GM12878 (cell line): ENCODE measurements around the gene NT5DC3.

Source experiments
- CTCF ChIP-seq, 3 experiments: IDR thresholded peaks in 2 of 3; conservative IDR thresholded peaks in 1 of 3; 2 replicates each; pipeline ENCODE4 v1.5.1; 2011; ENCODE audit warnings: low read depth in 3 of 3, low read length in 3 of 3, mild to moderate bottlenecking in 3 of 3, control low read depth in 2 of 3, moderate library complexity in 2 of 3, inconsistent platforms in 1 of 3, mixed read lengths in 1 of 3; ENCODE audit not compliant: control insufficient read depth in 2 of 3, insufficient read depth in 1 of 3; ENCODE audit errors: extremely low read depth in 1 of 3
- EED ChIP-seq: sonication (generic); IDR thresholded peaks from 2 replicates; pipeline ENCODE4 v1.6.1; 2016; ENCODE audit warnings: antibody characterized with exemption, low read depth
- ETV6 ChIP-seq, 2 experiments: fragments of 450-650 bp in 1 of 2; IDR thresholded peaks in 1 of 2; conservative IDR thresholded peaks in 1 of 2; 2 replicates each; pipeline ENCODE4 v1.6.1; 2014; ENCODE audit warnings: antibody characterized with exemption in 1 of 2, borderline replicate concordance in 1 of 2, low read depth in 1 of 2, mild to moderate bottlenecking in 1 of 2, moderate library complexity in 1 of 2
- EZH2 ChIP-seq: IDR thresholded peaks from 2 replicates; pipeline ENCODE4 v1.6.1; 2012; ENCODE audit warnings: low read depth, mild to moderate bottlenecking, control low read depth, inconsistent platforms, low read length, borderline replicate concordance; ENCODE audit not compliant: control insufficient read depth
- FOS ChIP-seq: IDR thresholded peaks from 3 replicates; pipeline ENCODE4 v1.6.1; 2011; ENCODE audit warnings: borderline replicate concordance; ENCODE audit not compliant: insufficient read length; ENCODE audit errors: extremely low read depth
- NRF1 ChIP-seq: conservative IDR thresholded peaks from 2 replicates; pipeline ENCODE4 v1.6.1; 2011; ENCODE audit warnings: mild to moderate bottlenecking, low read depth, low read length, improper control_type of control experiment
- SIN3A ChIP-seq: IDR thresholded peaks from 2 replicates; pipeline ENCODE4 v1.6.1; 2012; ENCODE audit warnings: low read depth, low read length, improper control_type of control experiment

GRCh38 chr12:103820881-103821489, 20.0 kb downstream of the NT5DC3 start:
- TF ChIP-seq CTCF (IDR thresholded peaks at IDR 0.05 in 2 of 3, conservative IDR thresholded peaks at IDR 0.05 in 1 of 3; ENCODE audit: control insufficient read depth in 2 of 3, extremely low read depth in 1 of 3, insufficient read depth in 1 of 3, low read depth in 3 of 3, low read length in 3 of 3) (no peak), FOS (no peak), ETV6 (conservative IDR thresholded peaks at IDR 0.05 in 1 of 2, IDR thresholded peaks at IDR 0.05 in 1 of 2; ENCODE audit: borderline replicate concordance in 1 of 2, low read depth in 1 of 2) (no peak), EED (no peak), EZH2 (no peak), NRF1 (no peak), SIN3A (no peak)
